Ovary (tissue), 9 donors: ENCODE results near the gene CAV2. TPM values are rescaled to one million over a fixed set of nuclear protein-coding genes. Genes with fewer than 3 reads are reported as not detected.

ENCODE experiments used
- DNase-seq, 5 donors: peaks; one replicate each; pipeline ENCODE4 v3.0.0-alpha.2; 2019 to 2020
- H3K27ac ChIP-seq, 2 donors: fragments of 200-600 bp; one replicate each; pipeline versions ENCODE4 v1.5.1 to v1.8.0; 2019 to 2022
- H3K27me3 ChIP-seq: fragments of 200-600 bp; one replicate; pipeline ENCODE4 v1.8.0; 2022
- H3K36me3 ChIP-seq: fragments of 200-600 bp; sonication (generic); one replicate; pipeline ENCODE4 v1.5.1; 2019
- H3K4me1 ChIP-seq: one replicate; pipeline ENCODE4 v1.8.1; 2013; ENCODE audit warnings: mild to moderate bottlenecking, moderate library complexity; ENCODE audit not compliant: insufficient read depth
- H3K4me3 ChIP-seq: fragments of 200-600 bp; sonication (generic); one replicate; pipeline ENCODE4 v1.5.1; 2017
- H3K9me3 ChIP-seq, 2 donors: fragments of 200-600 bp in 1 of 2; sonication (generic) in 1 of 2; one replicate each; pipeline versions ENCODE4 v1.5.1 to v1.8.1; 2013 to 2019; ENCODE audit warnings: mild to moderate bottlenecking in 1 of 2, moderate library complexity in 1 of 2
- CTCF ChIP-seq, 3 donors: fragments of 450-650 bp in 2 of 3; fragments of 200-600 bp in 1 of 3; IDR thresholded peaks; one replicate each; pipeline versions ENCODE4 v1.5.1 to v1.8.0; 2016 to 2022; ENCODE audit warnings: antibody characterized with exemption in 3 of 3, mild to moderate bottlenecking in 1 of 3
- EP300 ChIP-seq: sonication (generic); formaldehyde crosslinking; IDR thresholded peaks from one replicate; pipeline ENCODE4 v1.6.1; 2017; ENCODE audit warnings: antibody characterized with exemption
- POLR2A ChIP-seq: fragments of 450-650 bp; IDR thresholded peaks from one replicate; pipeline ENCODE4 v1.6.1; 2017; ENCODE audit warnings: antibody characterized with exemption, mild to moderate bottlenecking, moderate library complexity
- WGBS, 3 donors: extraction: QIAGEN DNeasy Blood & Tissue Kit in 1 of 3; methylation state at CpG; one replicate each; pipeline versions ENCODE4 v1.1.5 to v1.1.7; 2013 to 2017; 5-methylcytosine and 5-hydroxymethylcytosine counted together
- intact Hi-C, 4 donors: fragments of 100-400 bp; cut with DNase I; formaldehyde crosslinking; loops; one replicate each; pipeline versions ENCODE4 v1.11.0 to v1.15.1; 2022 to 2023
- polyA plus RNA-seq, 2 donors: library from polyadenylated mRNA; stranded (reverse); fragments of 200-250 nt in 1 of 2; fragments of 350-450 nt in 1 of 2; fragmentation: Illumina TruSeq in 1 of 2; extraction: RNeasy Lipid Tissue Mini Kit (QIAGEN cat#74804) in 1 of 2; gene quantifications; one replicate each; pipeline ENCODE4 v1.2.3, GENCODE V29; 2013 to 2014
- total RNA-seq, 7 donors: library from RNA; depleted of rRNA in 2 of 7; stranded (reverse); fragments of >200 nt in 2 of 7; fragmentation: NEBNext Ultra II Directional in 3 of 7; extraction: Animal tissue kit (Norgen Biotek cat#: 25700) in 3 of 7; gene quantifications; one replicate each; pipeline versions ENCODE4 v1.1.0 to v1.2.4, GENCODE V29; 2016 to 2023
- donor health status: DM: no; HTN: no; CAD: no; lungs with moderate emphysema.
- donor health status: DM: no; HTN: no; CAD: no.
- donor health status: Bipolar disorder and iron deficiency.
- donor health status: DM: yes; HTN: yes; CAD: no.
- donor health status: DM: no; HTN: no; CAD: no.
- donor health status: DM: yes; HTN: yes; CAD: no.

CAV2 gene
- total and polyA plus RNA-seq, 9 donors, result 38.0 to 110 (median 53.7) TPM

GRCh38 chr7:116522247-116522646, 22.7 kb downstream of the CAV2 start:
- no peaks in the 10 kb centered on the region for H3K27me3 ChIP-seq
- intact Hi-C loops, result loop anchor here in 3 of 4 donors (10.0 kb wide), 2 partner anchors 77 to 247 kb away; no protein-coding TSS in a partner anchor
- H3K36me3 ChIP-seq, result no peaks in the 10 kb centered on the region
- no peak overlapping the region for H3K4me3 ChIP-seq
- no peaks in the 10 kb centered on the region for H3K4me1 ChIP-seq
- no peak for DNase-seq
- WGBS, 3 donors, result 51 to 59% (median 59%) methylated on average over 5 of the region's 5 CpGs
- TF ChIP-seq POLR2A, result no peak
- no peak for TF ChIP-seq CTCF (IDR thresholded peaks at IDR 0.05)
- no peak for TF ChIP-seq EP300
- H3K27ac ChIP-seq, result no peak overlapping the region
- no peaks in the 10 kb centered on the region for H3K9me3 ChIP-seq

- DNase-seq, result no peak
- Histone ChIP-seq H3K4me1 (peaks cover 8% of the 10 kb centered on the region), H3K4me3 (peak overlapping the region; percentile 80), H3K27ac (peak overlapping the region; percentile 54 to 73), H3K9me3 (no peaks in the 10 kb centered on the region), H3K27me3 (no peaks in the 10 kb centered on the region), H3K36me3 (no peaks in the 10 kb centered on the region)
- intact Hi-C loops, result loop anchor here in 3 of 4 donors (2.0 to 10.0 kb wide), 3 partner anchors 31 to 249 kb away; no protein-coding TSS in a partner anchor
- TF ChIP-seq EP300 (no peak), POLR2A (no peak), CTCF (IDR thresholded peaks at IDR 0.05) (no peak)
- WGBS, 3 donors, result 26 to 31% (median 28%) methylated on average over 9 to 10 of the region's 10 CpGs
Measured at GRCh38 chr7:116524221-116524608, 24.7 kb downstream of the CAV2 start.

GRCh38 chr7:116524609-116525297, 25.2 kb downstream of the CAV2 start, which contains the start of gene CAV1:
TSS of gene CAV1 (plus strand) at chr7:116525036. CDS start at chr7:116525063, 27 bp downstream.
- DNase-seq, result peak; percentile 86 to 92 (median 88)
- WGBS, 3 donors, result 0 to 1% (median 1%) methylated on average over 41 to 42 of the region's 42 CpGs
- peak within 1 kb of the TSS; percentile 80 for H3K4me3 ChIP-seq
- H3K27me3 ChIP-seq, result no peaks in the 10 kb centered on the region
- intact Hi-C loops, result loop anchor here in 3 of 4 donors (2.0 to 10.0 kb wide), 7 partner anchors 32 to 262 kb away; no protein-coding TSS in a partner anchor
- H3K4me1 ChIP-seq, result peaks cover 9% of the 10 kb centered on the region
- H3K9me3 ChIP-seq, result no peaks in the 10 kb centered on the region
- peak within 1 kb of the TSS; percentile 54 to 73 for H3K27ac ChIP-seq
- no peaks in the 10 kb centered on the region for H3K36me3 ChIP-seq
- TF ChIP-seq EP300 (no peak), CTCF (IDR thresholded peaks at IDR 0.05) (peak in 1 of 3 donors; percentile 30), POLR2A (peak; percentile 20)

GRCh38 chr7:116525298-116525912, 25.9 kb downstream of the CAV2 start:
- Histone ChIP-seq H3K9me3 (no peaks in the 10 kb centered on the region), H3K4me3 (peak overlapping the region; percentile 80), H3K27me3 (no peaks in the 10 kb centered on the region), H3K27ac (peak overlapping the region; percentile 54 to 73), H3K4me1 (peaks cover 9% of the 10 kb centered on the region), H3K36me3 (no peaks in the 10 kb centered on the region)
- intact Hi-C loops, result loop anchor here in 3 of 4 donors (2.0 to 10.0 kb wide), 7 partner anchors 33 to 263 kb away; no protein-coding TSS in a partner anchor
- 0 to 1% (median 0%) methylated on average over 33 to 36 of the region's 36 CpGs for WGBS, 3 donors
- peak; percentile 49 to 66 (median 61) for DNase-seq
- no peak for TF ChIP-seq POLR2A
- no peak for TF ChIP-seq EP300
- TF ChIP-seq CTCF (IDR thresholded peaks at IDR 0.05), result no peak
